SK-N-SH (cell line): Measurements from ENCODE around the gene KCTD7. TPM values are rescaled to one million over a fixed set of nuclear protein-coding genes. Genes with fewer than 3 reads are reported as not detected.

Experiments
- CTCF ChIA-PET: fragments of 300-600, 350-600 bp; formaldehyde crosslinking; extraction: SDS; loops from one replicate; lab custom pipeline; 2021; lab: Yijun Ruan, JAX
- POLR2A ChIA-PET: fragments of 350-600 bp; sonication (Branson Sonifier 250); formaldehyde crosslinking; extraction: SDS; loops from one replicate; lab custom pipeline; 2020; ENCODE audit warnings: antibody characterized with exemption, inconsistent platforms; lab: Yijun Ruan, JAX
- DNase-seq: peaks from one replicate; pipeline ENCODE4 v3.0.0; 2012
- H2AFZ ChIP-seq: fragments of 200-600 bp; sonication (generic); 2 replicates; pipeline ENCODE4 v1.8.1; 2016; ENCODE audit warnings: antibody characterized with exemption, mild to moderate bottlenecking, low read depth
- H3F3A ChIP-seq: fragments of 200-600 bp; sonication (generic); replicated peaks from 2 replicates; pipeline ENCODE3; 2016; ENCODE audit warnings: antibody characterized with exemption, mild to moderate bottlenecking; ENCODE audit not compliant: insufficient read depth
- H3K27ac ChIP-seq, 2 experiments: fragments of 200-500 bp in 1 of 2; fragments of 200-600 bp in 1 of 2; sonication (Bioruptor generic) in 1 of 2; sonication (generic), shearing (Covaris generic) in 1 of 2; 2 replicates each; pipeline versions ENCODE4 v1.5.1 to v1.6.1; 2014 to 2016; ENCODE audit warnings: low read depth in 2 of 2, inconsistent platforms in 1 of 2, low read length in 1 of 2, mild to moderate bottlenecking in 1 of 2, mixed read lengths in 1 of 2
- H3K27me3 ChIP-seq: fragments of 200-600 bp; sonication (generic), shearing (Covaris generic); 2 replicates; pipeline ENCODE4 v1.6.1; 2016; ENCODE audit warnings: mixed run types; ENCODE audit not compliant: insufficient read depth
- H3K36me3 ChIP-seq, 2 experiments: fragments of 200-500 bp in 1 of 2; fragments of 200-600 bp in 1 of 2; sonication (Bioruptor generic) in 1 of 2; sonication (generic) in 1 of 2; replicated peaks in 1 of 2; 2 replicates each; pipeline versions ENCODE3 to v1.5.1; 2014 to 2016; ENCODE audit warnings: low read length in 1 of 2, mild to moderate bottlenecking in 1 of 2; ENCODE audit not compliant: insufficient read depth in 2 of 2, control insufficient read depth in 1 of 2
- H3K4me1 ChIP-seq, 2 experiments: fragments of 200-500 bp in 1 of 2; fragments of 200-600 bp in 1 of 2; sonication (Bioruptor generic) in 1 of 2; sonication (generic), shearing (Covaris generic) in 1 of 2; 2 replicates each; pipeline versions ENCODE4 v1.5.1 to v1.6.1; 2014 to 2016; ENCODE audit warnings: low read depth in 1 of 2, low read length in 1 of 2, mixed run types in 1 of 2; ENCODE audit not compliant: insufficient read depth in 2 of 2, control insufficient read depth in 1 of 2
- H3K4me2 ChIP-seq: fragments of 200-600 bp; sonication (generic), shearing (Covaris generic); 2 replicates; pipeline ENCODE4 v1.6.1; 2017; ENCODE audit warnings: mixed run types
- H3K4me3 ChIP-seq, 2 experiments: fragments of 200-500 bp in 1 of 2; fragments of 200-600 bp in 1 of 2; sonication (Bioruptor generic) in 1 of 2; sonication (generic), shearing (Covaris generic) in 1 of 2; 2 replicates each; pipeline versions ENCODE4 v1.5.1 to v1.8.1; 2014 to 2016; ENCODE audit warnings: low read depth in 2 of 2, inconsistent platforms in 1 of 2, low read length in 1 of 2, mild to moderate bottlenecking in 1 of 2, mixed read lengths in 1 of 2, moderate library complexity in 1 of 2
- H3K79me2 ChIP-seq: fragments of 200-600 bp; sonication (generic); 2 replicates; pipeline ENCODE4 v1.8.1; 2017; ENCODE audit warnings: mild to moderate bottlenecking; ENCODE audit not compliant: insufficient read depth
- H3K9ac ChIP-seq: fragments of 200-600 bp; sonication (generic); 2 replicates; pipeline ENCODE4 v1.6.1; 2017; ENCODE audit warnings: mixed run types
- H3K9me2 ChIP-seq: fragments of 200-600 bp; sonication (generic); 2 replicates; pipeline ENCODE4 v1.6.1; 2017; ENCODE audit warnings: mixed run types
- H3K9me3 ChIP-seq: fragments of 200-600 bp; sonication (generic); 2 replicates; pipeline ENCODE4 v1.6.1; 2017; ENCODE audit warnings: mixed run types, mild to moderate bottlenecking, moderate library complexity
- H4K20me1 ChIP-seq: fragments of 200-600 bp; sonication (generic); 2 replicates; pipeline ENCODE4 v1.6.1; 2017; ENCODE audit warnings: mild to moderate bottlenecking, mixed run types; ENCODE audit not compliant: insufficient read depth
- CHD2 ChIP-seq: fragments of 150-350 bp; IDR thresholded peaks from 2 replicates; pipeline ENCODE4 v1.6.1; 2018; ENCODE audit warnings: low read length; ENCODE audit not compliant: partially characterized antibody
- CTCF ChIP-seq: fragments of 200-600 bp; sonication (generic); IDR thresholded peaks from 2 replicates; pipeline ENCODE4 v1.6.1; 2017; ENCODE audit warnings: antibody characterized with exemption, mild to moderate bottlenecking, moderate library complexity
- ELF1 ChIP-seq: IDR thresholded peaks from 2 replicates; pipeline ENCODE4 v1.4.0; 2012
- EP300 ChIP-seq, 2 experiments: IDR thresholded peaks; 2 replicates each; pipeline versions ENCODE4 v1.4.0 to v1.6.1; 2012; ENCODE audit warnings: borderline replicate concordance in 1 of 2, low read depth in 1 of 2, low read length in 1 of 2
- FOXJ3 ChIP-seq: sonication (generic); formaldehyde crosslinking; IDR thresholded peaks from 2 replicates; pipeline ENCODE4 v1.5.1; 2020; ENCODE audit warnings: mild to moderate bottlenecking, missing genetic modification reagents
- FOXM1 ChIP-seq: IDR thresholded peaks from 2 replicates; pipeline ENCODE4 v1.4.0; 2012; ENCODE audit warnings: low read depth, mild to moderate bottlenecking
- GABPA ChIP-seq: IDR thresholded peaks from 2 replicates; pipeline ENCODE4 v1.4.0; 2012; ENCODE audit warnings: low read depth, mild to moderate bottlenecking
- IRF3 ChIP-seq: fragments of 150-350 bp; IDR thresholded peaks from 2 replicates; pipeline ENCODE4 v1.6.1; 2016; ENCODE audit warnings: mild to moderate bottlenecking, low read depth, low read length
- MAX ChIP-seq: IDR thresholded peaks from 2 replicates; pipeline ENCODE4 v1.4.0; 2012; ENCODE audit warnings: low read depth
- MEF2A ChIP-seq: IDR thresholded peaks from 2 replicates; pipeline ENCODE4 v1.4.0; 2012; ENCODE audit warnings: low read depth, borderline replicate concordance
- NFIC ChIP-seq: IDR thresholded peaks from 2 replicates; pipeline ENCODE4 v1.4.0; 2012; ENCODE audit warnings: borderline replicate concordance
- NRF1 ChIP-seq: IDR thresholded peaks from 2 replicates; pipeline ENCODE4 v1.6.1; 2012; ENCODE audit warnings: low read depth, mild to moderate bottlenecking, low read length
- PBX3 ChIP-seq: IDR thresholded peaks from 2 replicates; pipeline ENCODE4; 2012
- RCOR1 ChIP-seq: fragments of 150-350 bp; IDR thresholded peaks from 2 replicates; pipeline ENCODE4 v1.6.1; 2017; ENCODE audit warnings: antibody characterized with exemption, low read length
- REST ChIP-seq: IDR thresholded peaks from 2 replicates; pipeline ENCODE4 v1.6.1; 2012; ENCODE audit warnings: mild to moderate bottlenecking, low read depth, low read length, moderate library complexity
- RFX5 ChIP-seq: IDR thresholded peaks from 2 replicates; pipeline ENCODE4 v1.6.1; 2012; ENCODE audit warnings: mild to moderate bottlenecking, improper control_type of control experiment, low read length
- TAF1 ChIP-seq: IDR thresholded peaks from 2 replicates; pipeline ENCODE4 v1.6.1; 2012; ENCODE audit warnings: low read depth, mild to moderate bottlenecking, low read length, moderate library complexity, borderline replicate concordance
- TEAD4 ChIP-seq: IDR thresholded peaks from 2 replicates; pipeline ENCODE4 v1.4.0; 2012; ENCODE audit warnings: mild to moderate bottlenecking, borderline replicate concordance; ENCODE audit not compliant: insufficient read depth
- USF1 ChIP-seq: IDR thresholded peaks from 2 replicates; pipeline ENCODE4 v1.4.0; 2012; ENCODE audit warnings: low read depth, borderline replicate concordance
- ZBTB33 ChIP-seq: IDR thresholded peaks from 2 replicates; pipeline ENCODE4 v1.4.0; 2012; ENCODE audit warnings: low read depth, borderline replicate concordance
- WGBS: methylation state at CpG from one replicate; pipeline ENCODE4 v1.1.6; 2017; ENCODE audit warnings: low lambda C conversion rate; 5-methylcytosine and 5-hydroxymethylcytosine counted together
- polyA plus RNA-seq, 3 experiments: library from polyadenylated mRNA; depleted of rRNA; stranded (reverse); fragments of >200 nt; gene quantifications; 2 replicates each; pipeline ENCODE4 v1.2.3, GENCODE V29; 2012

Gene KCTD7
- polyA plus RNA-seq, 1 of the 3 experiments (the other 2 are of a cell fraction), result 19.5 TPM

GRCh38 chr7:66689081-66689480 is 60.4 kb downstream of the KCTD7 start:
- CTCF ChIA-PET, result interaction anchor here (1.1 kb wide), 1 partner anchor 131 kb away, joined by 4 read pairs; no protein-coding TSS in a partner anchor
- Histone ChIP-seq H3K4me1 (no peaks in the 10 kb centered on the region), H4K20me1 (no peaks in the 10 kb centered on the region), H3K27ac (no peak overlapping the region), H3K9ac (no peak overlapping the region), H3K4me2 (no peak overlapping the region), H3K9me3 (no peaks in the 10 kb centered on the region), H3K4me3 (no peak overlapping the region), H3K36me3 (peaks cover 3 to 10% of the 10 kb centered on the region in 2 experiments), H3K9me2 (no peaks in the 10 kb centered on the region), H3K79me2 (peaks cover 55% of the 10 kb centered on the region), H3F3A (no peaks in the 10 kb centered on the region), H2AFZ (no peak overlapping the region), H3K27me3 (no peaks in the 10 kb centered on the region)
- DNase-seq, result no peak
- TF ChIP-seq FOXJ3 (CRISPR knock-in tag) (no peak), ZBTB33 (no peak), MAX (no peak), NRF1 (no peak), RCOR1 (no peak), NFIC (no peak), IRF3 (no peak), USF1 (no peak), MEF2A (no peak), CHD2 (no peak), PBX3 (no peak), TAF1 (no peak), ELF1 (no peak), RFX5 (no peak), CTCF (no peak), TEAD4 (no peak), EP300 (IDR thresholded peaks at IDR 0.05; ENCODE audit: borderline replicate concordance in 1 of 2, low read depth in 1 of 2, low read length in 1 of 2) (no peak), GABPA (no peak), FOXM1 (no peak), REST (no peak)
- POLR2A ChIA-PET, result no interaction called here
- WGBS, result 92% methylated on average over 2 of the region's 2 CpGs
